Epidermal melanocyte (primary cell): ENCODE results near the gene DMXL1.

ENCODE experiments used
- DNase-seq: peaks from one replicate; pipeline ENCODE4 v3.0.0; 2011; ENCODE audit warnings: low spot score; ENCODE audit not compliant: insufficient read length

Gene DMXL1

GRCh38 chr5:119269061-119269944 lies 198.4 kb downstream of the DMXL1 start:
- DNase-seq: no peak

GRCh38 chr5:119270121-119270565 lies 199.3 kb downstream of the DMXL1 start:
- DNase-seq: no peak

DNA sequence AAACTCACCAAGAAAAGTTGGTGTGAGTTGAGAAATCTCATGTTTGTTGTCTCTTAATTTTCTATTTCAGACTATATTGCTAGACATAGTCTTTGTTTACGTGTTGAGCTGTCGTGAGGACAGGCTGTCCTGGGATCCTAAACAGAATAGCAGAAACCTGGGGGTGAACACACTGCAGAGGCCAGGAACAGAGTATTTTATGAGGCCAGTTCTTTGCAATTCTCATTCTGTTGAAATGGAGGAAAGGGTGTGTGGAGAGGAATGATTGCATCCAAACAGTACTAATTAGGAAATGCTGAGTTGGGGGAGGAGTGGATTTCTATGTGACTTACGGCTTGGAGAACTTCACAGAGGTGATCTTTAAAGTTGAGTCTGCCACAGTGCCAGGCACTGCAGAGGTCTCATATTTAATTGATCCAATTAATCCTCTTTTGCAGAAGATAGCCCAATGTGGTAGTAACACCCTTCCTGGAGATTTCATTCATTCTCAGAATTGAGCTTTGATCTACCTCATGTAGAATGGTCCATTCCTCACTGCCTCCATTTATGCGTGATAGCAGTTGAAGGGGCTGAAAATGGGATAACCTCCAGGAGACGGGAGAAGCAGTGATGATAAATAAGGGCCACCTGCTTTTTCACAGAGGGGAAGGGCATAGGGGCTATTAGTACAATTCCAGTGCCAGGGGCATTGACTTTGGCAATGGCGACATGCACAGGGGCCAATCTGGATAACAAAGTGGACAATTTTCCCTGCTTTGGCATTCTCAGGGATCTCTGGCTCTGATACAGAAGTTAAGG lies 200.3 kb downstream of the DMXL1 start:
- DNase-seq: no peak

DNA sequence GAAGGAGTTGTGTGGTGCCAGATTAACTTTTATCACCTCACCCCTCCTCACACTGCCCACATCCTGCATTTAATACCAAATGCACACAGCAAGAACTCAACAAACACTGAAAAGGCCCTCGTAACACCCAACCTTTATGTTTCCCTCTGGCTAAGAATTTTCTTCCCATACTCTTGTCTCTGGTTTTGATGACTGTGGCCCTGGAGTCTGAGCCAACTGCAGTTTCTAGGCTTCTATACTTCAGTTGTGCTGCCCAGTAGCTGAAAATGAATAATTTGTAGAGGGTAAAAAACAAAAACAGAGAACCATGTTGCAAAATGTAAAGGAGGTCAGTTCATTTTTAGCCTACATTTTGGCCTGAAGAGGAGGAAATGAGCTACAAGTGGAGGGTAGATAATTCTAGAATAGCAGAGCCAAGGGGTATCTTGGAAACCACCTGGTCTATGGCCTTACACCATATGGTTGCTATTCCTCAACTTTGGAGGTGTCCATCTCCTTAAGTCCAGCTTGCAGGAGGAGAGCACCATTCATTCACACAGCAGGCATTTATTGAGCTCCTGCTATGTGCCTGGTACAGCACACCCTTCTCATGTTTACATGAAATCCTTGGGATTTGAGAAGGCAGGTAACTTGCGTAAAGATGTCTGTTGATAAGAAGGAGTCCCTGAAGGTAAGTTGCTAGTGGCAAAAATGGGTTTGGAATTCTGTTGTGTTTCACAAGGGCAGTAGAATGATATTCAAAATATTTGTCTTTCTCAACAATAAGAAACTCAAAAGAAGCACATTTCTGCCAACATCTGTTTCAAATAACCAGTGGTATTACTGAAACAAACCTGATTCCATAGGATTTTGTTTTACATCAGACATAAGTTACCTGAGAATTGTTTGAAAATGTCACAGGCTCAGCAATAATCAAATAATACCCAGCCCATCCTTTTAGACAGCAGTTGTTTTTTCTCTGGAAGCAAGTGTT lies 201.2 kb downstream of the DMXL1 start:
- DNase-seq: no peak

DNA sequence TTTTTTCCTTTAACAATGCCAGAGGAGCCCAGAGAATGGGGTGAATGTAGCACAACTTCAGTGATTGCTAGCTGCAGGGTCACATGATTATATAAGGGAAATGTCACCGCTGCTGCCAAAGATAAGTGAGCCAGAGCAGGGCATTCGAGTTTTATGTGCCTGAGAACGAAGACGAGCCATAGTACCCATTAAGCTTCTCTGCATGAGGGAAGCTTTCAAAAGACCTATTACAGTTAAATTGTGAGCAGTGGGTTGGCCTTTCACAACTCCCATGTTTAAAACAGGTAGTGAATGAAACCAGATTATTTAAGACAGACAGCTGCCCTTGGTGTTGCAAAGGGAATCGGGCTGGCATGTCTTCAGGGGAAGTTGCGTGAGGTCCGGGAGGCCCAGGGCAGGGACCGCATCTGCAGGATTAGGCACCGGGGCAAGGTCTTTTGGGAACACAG lies 202.5 kb downstream of the DMXL1 start:
- no peak for DNase-seq

DNA sequence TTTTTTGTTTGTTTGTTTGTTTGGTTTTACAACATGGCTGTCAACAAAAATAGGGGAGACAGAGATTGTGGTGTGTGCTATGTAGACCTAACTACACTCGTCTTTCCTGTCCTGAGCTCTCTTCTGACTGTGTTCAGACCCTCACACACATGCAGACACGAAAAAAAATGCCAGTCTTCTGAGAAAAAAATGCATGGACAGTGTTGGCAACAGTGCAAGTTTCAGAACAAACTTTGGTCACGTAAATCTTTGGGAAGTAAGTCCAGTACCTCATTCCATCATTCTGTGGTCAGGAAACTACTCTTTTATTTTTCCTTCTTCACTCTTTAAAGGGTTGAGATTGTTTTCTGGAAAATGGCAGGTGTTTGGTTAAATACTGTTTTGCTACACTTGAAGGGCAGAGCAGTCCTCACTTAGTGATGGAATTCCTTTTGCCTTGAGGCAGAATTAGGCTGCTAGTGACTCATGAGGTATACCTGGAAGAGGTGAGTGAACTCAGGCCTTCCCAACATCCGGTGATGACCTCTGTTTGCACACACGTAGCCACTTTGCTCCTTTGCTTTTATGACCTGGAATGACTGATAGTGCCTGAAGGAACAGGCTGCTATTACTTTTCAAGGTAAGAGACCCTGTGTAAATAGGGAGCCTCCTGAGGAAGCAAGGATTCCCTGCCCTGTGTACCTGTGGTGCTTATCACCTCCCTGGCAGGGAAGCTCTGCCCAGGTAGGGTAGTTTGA lies 203.3 kb downstream of the DMXL1 start:
- DNase-seq: no peak

- DNase-seq: no peak
These were observed 203.9 kb downstream of the DMXL1 start for GRCh38 chr5:119274767-119275130.

DNA sequence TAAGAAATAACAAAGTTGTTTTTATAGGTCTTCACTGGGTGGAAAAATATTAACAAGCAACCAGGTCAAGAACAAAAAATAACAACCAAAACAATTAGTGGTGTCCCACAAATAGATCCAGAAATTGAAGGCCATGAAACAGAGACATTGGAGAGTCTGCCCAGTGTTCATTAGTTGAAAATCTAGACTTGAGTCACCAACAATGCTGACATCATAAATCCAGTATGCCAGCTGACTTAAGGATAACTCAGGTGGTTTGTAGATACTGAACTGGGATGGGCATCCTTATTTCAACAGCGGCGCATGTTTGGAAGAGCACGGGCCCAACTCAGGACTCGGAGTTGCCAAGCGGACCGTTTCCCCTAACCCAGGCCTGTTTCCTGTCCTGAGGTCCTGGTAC lies 204.3 kb downstream of the DMXL1 start:
- DNase-seq: no peak

- DNase-seq: no peak
These were observed 204.8 kb downstream of the DMXL1 start for GRCh38 chr5:119275601-119276173.

DNA sequence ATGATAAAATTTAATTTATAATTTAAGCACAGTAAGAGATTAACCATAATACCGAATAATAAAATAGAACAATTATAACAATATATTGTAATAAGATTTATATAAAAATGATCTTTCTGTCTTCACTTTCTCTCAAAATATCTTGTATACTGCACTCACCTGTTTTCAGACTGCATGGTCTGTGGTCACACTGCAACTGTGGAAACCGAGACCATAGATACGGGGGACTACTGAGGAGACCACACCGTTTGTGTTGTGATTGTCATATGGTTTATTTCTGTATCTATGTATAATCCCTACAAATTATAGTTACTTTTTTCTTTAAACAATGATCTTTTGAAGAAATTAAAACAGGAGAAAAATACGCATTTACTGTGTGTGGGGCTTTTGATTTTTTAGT lies 206.1 kb downstream of the DMXL1 start:
- no peak for DNase-seq

GRCh38 chr5:119279093-119279492 lies 208.2 kb downstream of the DMXL1 start:
- no peak for DNase-seq

GRCh38 chr5:119280380-119280779 lies 209.5 kb downstream of the DMXL1 start:
- DNase-seq: no peak

DNA sequence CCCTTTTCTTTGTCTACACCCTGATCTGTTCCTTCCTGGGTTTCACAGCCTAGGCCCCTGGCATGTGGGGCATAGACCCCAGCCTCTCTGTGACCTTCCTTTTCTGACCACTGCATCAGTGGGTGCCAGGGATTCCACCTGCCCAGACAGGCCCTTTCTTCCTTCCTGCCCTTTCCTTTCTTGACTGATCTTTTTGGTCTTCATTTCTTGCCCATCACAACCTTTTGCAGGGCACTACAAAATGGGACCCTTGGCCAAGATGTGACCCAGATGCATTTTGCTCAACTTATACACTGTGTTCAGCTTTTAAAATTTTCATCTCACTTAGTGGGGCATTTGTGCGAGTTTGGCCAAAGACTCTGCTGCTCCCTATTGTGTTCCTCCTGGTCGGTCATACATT lies 211.7 kb downstream of the DMXL1 start:
- DNase-seq: no peak

- no peak for DNase-seq
These were observed 213.1 kb downstream of the DMXL1 start for GRCh38 chr5:119284031-119284430.

DNA sequence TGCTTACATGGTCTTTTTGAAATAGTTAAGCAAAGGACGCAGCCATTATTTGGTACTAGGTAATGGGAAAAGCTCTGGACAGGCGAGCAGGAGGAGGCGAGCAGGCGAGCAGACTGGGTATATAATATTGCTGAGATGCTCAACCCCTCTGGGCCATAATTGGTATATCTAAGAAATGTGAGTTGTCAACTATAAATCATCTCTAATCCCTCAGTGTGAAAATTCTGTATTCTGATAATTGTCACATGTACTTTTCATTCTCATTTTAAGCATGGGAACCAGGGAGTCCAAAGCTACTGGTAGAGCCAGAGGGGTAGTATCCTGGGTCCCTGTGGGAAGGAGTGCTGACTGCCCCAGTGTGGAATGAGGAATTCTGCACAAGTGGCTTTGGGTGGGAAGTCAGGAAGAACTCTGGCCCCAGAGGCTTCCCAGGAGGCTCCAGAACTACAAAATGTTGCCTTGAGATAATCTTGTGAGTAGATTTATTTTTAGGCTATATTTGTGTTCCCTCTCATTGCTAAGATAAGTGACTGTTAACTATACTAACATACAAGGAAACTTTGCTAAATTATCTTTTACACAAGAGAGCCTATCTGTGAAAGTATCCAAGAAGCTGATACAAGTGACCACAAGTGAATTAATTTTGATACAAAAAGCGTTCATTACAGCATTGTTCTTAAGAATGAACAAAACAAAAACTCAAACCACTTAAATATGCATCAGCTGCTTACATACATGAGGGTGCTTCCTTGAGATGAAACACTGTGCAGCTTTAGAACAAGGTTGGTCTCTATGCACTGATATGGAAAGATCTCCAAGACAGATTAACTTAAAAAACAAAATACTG lies 214.4 kb downstream of the DMXL1 start:
- no peak for DNase-seq

- DNase-seq: no peak
These were observed 215.9 kb downstream of the DMXL1 start for GRCh38 chr5:119286511-119287488.

DNA sequence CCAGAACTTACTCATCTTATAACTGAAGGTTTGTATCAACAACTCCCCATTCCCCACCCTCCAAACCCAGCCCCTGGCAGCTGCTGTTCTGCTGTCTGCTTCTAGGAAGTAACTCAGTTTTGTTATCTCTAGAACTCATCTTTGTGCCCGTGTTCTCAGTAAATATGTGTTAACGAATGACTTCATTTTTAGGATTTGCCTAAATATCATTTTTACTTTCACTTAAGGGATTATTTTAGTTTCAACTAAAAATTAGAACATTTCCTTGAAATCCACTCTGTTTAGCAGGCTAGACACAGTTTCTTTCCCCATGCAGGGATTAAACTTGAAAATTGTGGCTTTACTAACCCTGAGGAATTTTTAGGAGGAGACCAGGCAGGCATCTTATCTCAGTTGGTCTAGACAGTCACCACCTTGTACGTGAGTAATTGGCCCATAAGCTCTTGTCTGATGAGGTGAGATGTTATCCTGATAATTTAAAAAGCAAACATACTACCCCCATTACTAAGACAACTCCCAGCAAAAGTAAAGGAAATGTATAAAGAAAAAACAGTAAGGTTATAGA lies 216.7 kb downstream of the DMXL1 start:
- DNase-seq: no peak
